Measurements from ENCODE around the gene MIF4GD.
"Not testable (repeated sequence)": the region's sequence is repeated elsewhere in the genome, so short reads cannot be mapped to it uniquely, and the experiment has no call there.

MIF4GD gene

DNA sequence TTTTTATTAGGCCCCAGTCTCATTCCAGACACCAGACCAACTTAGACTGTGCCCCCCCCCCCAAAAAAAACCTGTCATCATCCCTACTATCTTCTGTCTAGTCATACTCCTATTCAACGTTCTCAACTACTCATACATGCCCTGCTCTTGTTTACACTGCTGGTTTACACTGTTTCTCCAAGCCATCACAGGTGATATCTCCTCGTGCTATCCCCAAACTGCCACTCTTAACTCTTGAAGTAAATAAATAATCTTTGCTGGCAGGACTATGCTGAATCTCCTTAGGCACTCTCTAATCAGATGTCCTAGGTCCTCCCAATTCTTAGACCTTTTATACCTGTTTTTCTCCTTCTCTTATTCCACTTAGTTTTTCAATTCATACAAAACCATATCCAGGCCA lies 13.8 kb downstream of the MIF4GD start:
- not testable (repeated sequence) for DNase-seq

DNA sequence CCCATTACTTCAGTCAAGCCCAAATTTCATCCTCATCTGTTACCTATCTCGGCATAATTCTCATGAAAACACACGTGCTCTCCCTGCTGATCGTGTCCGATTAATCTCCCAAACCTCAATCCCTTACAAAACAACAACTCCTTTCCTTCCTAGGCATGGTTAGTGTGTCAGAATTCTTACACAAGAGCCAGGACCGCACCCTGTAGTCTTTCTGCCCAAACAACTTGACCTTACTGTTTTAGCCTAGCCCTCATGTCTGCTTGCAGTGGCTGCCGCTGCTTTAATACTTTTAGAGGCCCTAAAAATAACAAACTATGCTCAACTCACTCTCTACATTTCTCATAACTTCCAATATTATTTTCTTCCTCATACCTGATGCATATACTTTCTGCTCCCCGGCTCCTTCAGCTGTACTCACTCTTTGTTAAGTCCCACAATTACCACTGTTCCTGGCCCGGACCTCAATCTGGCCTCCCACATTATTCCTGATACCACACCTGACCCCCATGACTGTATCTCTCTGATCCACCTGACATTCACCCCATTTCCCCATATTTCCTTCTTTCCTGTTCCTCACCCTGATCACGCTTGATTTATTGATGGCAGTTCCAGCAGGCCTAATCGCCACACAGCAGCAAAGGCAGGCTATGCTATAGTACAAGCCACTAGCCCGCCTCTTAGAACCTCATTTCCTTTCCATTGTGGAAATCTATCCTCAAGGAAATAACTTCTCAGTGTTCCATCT lies 14.9 kb downstream of the MIF4GD start:
- not testable (repeated sequence) for DNase-seq

DNA sequence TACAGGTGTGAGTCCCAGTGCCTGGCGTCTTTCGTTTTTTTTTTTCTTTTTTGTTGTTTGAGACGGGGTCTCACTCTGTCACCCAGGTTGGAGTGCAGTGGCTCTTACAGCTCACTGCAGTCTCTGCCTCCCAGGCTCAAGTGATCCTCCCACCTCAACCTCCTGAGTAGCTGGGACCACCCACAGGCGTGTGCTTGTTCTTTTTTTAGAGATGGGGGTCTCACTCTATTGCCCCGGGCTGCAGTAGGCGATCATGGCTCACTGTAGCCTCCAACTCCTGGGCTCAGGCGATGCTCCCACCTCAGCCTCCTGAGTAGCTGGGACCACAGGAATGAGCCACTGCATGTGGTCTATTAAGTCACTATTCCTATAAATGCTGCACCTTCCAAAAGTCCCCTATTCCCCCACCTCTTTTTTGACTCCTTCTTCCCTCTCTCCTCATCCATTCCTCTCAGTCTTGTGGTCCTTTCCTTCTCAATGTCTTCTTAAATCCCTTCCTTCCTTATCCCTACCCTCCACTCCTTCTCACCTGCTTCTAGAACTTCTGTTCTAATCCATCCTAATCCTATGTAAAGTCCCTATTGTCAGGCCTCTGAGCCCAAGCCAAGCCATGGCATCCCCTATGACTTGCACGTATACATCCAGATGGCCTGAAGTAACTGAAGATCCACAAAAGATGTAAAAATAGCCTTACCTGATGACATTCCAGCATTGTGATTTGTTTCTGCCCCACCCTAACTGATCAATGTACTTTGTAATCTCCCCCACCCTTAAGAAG lies 18.8 kb downstream of the MIF4GD start:
- no peak for DNase-seq

DNA sequence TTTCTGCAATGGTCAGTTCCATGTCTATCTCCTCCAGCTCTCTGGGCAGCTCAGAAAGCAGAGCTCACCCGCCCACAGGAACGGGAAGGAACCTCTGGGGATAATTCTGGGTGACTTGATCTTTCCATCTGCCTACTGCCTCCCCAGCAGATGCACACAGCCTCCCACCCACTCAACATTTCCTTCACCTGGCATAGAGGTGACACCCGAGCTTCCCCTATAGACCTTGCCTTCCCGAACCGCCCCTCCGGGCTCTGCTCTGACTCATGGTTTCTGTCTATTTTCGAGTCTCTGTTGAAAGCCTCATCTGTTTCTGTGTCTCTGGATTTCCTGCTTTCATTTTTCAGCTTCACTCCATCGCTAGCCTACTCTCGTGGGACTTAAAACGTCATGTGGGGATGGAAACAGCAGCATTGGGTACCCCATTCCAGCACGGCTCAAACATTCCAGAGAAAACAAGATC lies 21.0 kb downstream of the MIF4GD start:
- DNase-seq: peak; percentile 27 to 48 (median 36)

DNA sequence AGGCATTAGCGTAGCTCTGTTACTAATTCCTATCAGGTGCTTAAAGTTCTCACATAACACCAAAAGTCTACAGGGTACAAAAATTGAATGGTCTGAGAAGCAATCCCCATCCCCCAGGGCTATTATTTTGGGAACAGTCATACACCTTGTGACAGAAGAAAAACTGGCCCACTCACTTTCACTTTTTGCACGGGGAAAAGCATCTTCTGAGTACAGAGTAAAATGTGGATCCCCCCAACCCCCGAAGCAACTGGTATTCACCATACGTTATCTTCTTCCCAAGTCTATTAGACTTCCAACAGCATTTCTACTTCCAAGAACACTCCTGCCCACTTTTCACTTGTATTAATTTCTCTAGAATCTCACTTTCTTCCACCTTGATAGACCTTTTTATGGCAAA lies 21.5 kb downstream of the MIF4GD start:
- DNase-seq: no peak

DNA sequence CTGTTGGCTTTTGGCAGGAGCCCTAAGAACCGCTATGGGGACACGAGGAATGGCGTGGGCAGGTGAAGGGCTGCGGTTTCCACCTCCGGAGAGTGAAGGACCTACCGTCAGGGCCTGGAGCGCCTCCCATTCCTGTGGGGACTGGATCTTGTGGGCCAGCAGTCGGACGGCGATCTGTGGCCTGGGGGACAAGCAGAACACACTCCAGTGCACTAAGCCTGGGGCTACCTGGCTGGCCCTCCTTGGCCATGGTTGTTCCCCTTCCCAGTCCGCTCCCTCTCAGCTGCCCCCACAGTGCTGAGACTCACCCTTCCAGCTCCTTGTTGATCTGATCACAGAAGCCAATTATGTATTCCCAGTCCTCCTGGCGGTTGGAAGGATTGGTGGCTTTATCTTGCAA lies 24.6 kb downstream of the MIF4GD start:
- DNase-seq: no peak

DNA sequence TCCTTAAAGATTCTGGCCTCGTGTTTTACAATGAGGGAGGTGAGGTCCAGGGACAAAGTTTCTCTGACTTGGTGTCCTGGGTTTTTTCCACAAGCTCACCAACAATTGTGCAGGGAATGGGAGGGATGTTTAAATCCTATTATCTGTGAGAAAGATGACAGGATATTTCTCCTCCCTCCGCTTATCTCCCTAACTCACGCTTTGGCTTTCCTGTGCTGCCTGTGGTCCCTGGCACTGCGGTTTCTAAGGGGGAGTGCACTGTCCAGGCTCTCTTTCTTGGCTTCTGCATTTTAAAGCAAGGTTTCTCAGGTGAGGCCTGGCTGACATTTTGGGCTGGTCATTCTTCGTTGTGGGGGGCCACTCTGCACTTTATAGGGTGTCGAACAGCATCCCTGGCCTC lies 26.0 kb downstream of the MIF4GD start:
- DNase-seq: no peak

DNA sequence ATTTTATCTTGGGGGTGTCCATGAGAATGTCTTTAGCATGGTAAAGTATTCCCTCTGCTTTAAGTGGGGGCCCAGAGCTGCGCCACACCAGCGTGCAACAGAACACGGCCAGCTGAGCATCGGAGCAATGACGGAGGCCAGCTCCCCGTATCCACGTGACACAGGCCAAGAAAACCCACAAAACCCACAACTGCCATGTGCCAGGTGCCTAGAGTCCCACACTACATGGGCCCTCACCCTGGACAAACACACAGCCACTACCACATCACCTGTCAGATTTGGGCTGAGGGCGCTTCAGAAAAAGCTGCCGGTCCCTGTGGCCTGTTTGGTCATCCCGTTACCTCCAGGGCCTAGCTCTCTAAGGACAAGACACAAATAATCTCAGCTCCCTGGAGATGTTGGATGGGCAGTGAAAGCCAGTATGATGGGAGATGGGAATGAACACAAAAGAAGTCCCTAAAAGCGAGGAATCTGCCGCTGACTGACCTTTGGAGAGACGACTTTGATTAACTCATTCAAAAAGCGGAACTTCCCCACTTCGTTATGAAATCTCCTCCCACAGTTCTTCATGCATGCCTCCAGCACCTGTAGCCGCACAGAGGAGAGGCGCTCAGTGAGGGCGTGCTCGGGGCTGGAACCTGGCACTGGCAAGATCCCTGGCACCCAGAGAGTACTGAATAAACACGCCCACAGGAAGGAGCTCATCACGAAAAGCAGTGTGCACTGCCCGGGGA lies 26.7 kb downstream of the MIF4GD start:
- no peak for DNase-seq

DNA sequence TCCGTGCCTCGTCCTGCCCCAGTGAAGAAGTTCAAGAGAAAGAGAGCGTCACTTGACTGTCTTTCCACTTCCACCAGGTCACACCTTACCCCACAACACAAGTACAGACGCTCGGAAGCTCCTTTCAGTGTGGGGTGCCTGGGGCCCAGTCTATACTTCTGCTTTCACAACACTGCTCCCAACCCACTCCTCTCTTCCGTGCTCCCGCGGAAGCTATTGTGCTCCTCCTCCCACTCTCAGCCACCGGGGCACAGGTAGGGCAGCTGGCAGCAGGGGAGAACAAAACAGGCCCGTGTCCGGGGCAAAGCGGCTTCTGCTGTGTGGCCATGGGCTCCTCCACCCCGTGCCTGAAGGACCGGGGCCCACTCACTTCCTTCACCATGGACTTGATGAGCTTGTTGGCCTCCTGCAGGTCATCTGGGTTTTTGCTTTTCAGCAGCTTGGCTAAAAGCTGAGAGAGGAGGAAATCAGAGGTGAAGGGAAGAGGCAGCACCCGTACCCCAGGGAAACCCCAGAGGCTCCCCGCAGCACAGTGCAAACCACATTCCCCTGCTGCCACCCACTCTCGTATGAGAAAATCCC lies 28.5 kb downstream of the MIF4GD start:
- no peak for DNase-seq

DNA sequence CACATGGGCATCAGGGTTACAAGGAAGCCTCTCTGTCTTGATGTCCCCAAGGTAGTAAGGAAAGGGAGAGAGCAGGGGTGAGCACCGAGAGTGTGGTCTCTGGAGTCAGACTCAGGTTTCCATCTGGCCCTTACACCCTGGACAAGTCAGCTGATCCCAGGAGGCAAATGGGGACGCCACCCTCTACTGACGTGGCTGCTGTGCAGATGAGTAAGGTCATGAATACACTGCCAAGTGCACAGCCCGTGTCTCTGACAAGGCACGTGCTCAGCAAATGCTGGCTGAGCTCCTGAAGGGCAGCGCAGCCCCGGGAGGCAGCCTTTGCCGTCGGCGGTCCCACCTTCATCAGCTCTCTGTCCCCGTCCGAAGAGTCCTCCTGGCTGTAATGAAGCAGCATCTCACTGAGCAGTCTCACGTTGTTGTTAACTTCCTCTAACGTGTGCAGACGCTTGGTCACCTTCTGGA lies 29.0 kb downstream of the MIF4GD start:
- DNase-seq: no peak

DNA sequence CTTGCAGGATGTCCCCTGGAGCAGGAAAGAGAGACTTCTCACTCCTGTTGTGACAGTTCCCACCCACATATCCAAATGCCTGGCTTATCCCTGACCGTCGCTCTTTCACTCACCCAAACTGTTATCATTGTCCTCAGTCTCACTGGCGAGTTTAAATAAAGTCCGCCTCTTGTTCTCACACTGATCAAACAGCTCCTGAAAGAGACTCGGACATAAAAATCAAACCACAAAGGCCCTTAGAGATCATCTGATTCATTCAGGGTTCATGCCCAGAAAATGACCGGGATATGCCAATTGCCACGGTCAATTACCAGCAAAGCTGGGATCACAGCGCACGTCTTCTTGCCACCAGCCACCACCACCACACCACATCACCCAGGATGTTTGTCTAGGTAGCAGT lies 29.5 kb downstream of the MIF4GD start:
- DNase-seq: no peak

DNA sequence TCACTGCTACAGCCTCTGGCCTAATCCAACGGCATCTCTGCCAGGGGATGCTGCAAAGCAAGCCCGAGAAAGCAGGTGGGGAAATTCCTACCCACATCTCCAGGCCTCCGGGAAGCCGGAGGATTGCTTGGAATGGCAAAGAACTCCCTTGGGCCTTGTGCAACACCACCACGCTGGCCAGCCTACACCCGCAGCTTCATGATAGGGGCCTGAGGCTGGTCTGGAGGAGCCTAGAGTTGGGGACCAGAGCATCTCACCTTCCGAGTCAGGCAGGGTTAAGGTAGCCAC lies 29.9 kb downstream of the MIF4GD start:
- no peak for DNase-seq

DNA sequence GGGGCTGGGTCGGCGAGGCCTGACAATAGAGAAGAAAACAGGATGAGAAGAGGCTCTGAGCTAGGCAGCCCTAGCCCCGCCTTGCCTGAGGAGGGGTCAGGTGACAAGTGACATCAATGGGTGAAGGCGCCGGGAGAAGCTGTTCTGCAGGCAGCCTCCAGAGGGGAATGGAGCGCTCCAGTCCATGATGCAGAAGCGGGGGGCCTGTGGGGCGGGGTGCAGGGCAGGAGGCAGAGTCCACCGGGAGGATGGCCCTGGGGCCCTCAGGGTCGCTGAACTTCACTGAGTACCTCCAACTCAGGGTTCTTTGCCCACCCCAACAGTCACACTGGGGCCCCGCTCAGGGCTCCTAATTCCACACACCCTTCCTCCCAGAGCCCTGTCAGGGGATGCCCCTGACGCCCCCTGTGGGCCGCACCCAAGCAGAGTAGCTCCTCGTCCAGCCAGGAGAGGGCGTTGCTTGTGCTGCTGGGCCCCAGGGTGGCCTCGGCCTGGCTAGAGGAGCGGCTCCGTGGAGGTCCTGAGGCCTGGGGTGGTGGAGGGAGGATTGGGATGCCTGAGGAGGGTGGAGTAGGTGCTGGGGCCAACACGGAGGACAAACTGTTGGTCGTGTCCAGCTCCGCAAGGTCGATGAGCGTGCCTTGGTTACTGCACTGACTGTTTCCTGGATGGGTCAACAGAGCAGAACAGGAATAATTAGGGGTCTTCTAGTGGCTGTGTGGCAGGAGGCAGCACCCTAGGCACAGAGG lies 30.5 kb downstream of the MIF4GD start:
- peak in 1 of 4 experiments; percentile 18 for DNase-seq

DNA sequence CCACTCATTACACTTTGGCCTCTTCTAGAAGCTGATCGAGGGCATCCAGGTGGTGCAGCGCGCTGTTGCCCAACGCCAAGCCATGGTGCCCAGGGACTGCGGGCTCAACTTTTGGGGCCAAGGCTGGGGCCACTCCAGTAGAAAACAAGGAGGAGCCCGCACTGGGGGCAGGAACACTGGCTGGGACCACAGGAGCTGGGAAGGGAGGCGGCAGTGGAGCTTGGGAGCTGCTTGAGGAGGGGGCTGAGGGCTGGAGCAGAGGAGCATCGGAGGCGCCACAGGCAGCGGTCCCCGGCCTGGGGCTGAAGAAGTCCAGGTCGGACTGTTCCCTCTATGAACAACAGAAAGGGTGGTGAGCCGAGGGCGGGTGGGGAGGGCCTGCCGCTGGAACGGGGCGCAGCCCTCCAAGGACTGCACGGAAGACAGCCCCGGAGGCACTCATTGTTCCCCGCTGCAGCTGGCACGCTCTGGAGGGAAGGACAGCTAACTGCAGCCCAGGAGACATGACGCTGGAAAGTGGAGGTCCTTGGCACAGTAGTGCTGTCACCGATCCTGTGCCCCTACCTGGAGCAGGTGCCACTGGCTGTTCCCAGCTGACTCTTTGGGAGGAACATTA lies 31.1 kb downstream of the MIF4GD start:
- no peak for DNase-seq

DNA sequence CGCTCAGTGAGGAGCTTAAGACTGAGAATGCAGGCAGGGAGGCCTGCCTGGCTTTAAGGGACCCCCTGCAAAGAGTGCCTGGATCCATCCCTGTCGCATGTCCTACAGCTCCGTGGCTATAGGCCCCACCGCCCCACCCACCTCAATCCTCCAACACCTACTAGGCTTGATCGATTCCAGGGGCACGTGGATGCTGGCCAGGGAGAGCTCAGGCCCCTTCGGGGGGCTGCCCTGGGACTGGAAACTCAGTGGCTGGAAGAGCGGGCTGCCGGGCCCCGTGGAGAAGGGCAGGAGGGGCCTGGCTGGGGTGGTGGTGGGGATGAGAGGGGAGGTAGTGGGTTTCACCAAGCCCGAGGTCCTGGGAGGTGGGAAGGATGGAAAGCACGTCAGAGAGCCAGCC lies 31.8 kb downstream of the MIF4GD start:
- no peak for DNase-seq

DNA sequence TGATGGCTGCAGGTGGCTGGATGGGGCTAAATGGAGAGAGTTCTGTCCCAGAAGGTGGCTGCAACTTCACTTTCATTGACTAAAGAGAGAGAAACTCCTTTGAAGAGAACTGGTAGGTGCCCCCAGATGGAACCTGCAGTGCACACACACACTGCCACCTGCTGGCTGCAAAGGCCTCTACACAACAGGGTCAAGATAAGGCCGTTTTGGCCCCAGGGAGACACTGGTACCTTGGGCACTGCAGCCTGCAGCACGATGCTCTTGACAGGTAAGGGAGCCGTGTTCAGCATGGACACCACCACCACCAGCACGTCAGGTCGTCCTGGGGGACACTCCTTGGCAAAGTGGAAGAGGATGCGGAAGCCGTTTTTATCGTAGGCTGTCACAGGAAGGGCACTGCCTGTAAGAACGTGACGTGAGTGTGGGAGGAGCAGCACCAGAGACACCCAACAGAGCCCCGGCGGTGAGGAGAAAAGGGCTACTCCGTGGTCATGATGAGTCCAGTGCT lies 32.3 kb downstream of the MIF4GD start:
- DNase-seq: peak; percentile 19 to 40 (median 36)

DNA sequence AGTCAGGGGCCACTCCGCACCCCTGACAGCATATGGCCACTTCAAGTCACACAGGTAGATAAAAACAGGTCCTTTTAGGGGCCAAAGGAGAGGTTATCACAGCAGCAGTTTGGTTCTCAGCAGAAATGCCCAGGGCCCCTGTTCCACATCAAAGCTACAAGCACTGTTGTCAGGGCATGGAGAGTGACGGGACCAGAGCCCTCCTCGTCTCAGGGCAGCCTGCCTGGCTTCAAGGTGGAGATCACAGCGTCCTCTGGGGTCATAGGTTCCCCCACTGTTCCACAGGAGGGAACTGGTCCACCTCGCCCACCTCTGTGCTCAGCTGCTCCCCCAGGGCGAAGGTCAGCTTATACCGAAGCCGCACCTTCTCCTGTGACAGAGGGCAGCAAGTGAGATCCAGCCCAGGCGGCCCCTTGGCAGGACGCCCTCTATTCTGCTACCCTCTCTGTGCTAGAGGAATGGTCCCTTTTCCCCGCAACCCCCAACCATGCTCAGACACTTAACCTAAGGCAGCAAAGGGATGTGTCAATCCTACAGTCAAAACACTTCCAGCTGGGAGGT lies 32.9 kb downstream of the MIF4GD start:
- DNase-seq: no peak

DNA sequence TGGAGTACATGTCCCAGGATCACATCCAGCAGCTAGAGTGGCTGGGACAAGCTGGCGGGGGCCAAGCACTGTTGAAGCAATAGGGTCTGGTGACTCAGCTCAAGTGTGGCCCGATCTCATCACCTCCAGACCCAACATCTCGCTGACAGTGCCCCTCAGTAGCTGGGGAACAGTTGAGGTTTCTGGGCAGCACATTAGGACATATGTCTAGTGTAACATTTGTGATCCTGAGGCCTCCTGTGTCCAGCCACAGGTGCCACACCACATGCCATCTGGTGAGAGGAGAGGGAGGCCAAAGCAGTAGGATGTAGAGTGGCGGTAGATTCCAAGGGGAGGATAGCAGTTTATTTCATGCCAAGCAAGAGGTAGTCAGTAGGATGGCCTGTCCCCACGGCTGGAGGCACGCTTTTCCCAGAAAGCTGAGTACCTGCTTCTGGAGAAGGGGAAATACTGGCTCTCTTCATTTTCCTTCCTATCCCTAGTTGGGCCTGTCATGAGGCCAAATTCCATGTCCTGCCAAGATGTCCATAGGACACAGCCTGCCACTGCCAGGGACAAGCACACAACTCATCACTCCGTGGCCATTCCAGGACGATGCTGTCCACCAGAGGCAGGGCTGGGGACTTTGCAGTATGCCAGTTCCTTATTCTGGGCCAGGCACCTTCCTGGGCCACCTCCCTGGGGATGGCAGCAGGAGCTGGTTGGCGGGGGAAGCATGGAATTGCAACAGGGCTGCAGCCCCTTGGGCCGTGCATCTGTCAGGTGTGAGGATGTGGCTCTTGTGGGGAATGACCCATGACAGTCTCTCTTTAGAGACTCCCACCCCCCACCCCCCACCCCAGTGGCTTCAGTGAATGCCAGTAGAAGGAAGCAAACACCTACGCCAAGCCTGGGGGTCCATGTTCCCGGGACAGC lies 33.7 kb downstream of the MIF4GD start:
- DNase-seq: no peak

DNA sequence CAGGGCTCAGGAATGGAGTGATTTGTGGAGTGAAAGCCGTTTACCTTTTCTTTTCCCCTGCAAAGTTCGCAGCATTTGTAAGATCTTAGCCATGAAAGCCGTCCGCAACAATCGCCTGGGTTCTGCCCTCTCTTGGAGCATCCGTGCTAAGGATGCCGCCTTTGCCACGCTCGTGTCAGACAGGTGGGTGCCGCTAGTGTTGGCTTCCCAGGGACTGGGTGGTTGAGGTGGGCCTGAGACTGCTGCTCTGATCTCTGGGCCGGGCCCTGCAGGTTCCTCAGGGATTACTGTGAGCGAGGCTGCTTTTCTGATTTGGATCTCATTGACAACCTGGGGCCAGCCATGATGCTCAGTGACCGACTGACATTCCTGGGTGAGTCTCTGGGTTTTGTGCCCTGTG lies 38.2 kb downstream of the MIF4GD start:
- DNase-seq: no peak

DNA sequence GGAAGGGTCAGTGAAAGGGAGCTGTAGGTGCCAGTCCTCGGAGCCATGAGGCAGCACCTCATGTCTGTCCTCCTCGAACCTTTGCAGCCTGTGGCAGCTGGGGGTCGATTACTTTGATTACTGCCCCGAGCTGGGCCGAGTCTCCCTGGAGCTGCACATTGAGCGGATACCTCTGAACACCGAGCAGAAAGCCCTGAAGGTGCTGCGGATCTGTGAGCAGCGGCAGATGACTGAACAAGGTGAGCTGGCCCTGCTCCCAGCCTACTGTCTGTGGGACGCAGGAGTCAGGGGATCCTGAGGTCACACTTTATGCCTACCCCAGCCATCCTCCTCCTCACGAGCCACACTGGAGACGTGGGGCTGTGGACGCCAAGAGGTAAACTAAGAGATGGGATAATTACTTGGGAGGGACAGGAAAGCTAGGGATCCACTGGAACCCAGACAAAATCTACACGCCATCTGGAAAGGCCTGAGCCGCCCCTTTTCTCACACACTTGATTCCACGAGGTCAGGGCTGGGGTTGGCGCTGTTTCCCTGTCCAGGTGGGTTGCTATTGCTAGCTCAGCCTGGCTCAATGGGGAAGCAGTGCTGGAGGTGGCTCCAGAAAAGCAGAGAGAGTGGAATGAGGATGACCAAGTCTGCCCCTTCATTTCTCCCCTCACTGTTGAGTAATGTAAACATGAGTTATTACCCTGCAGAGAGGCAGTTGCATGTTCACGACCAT lies 39.1 kb downstream of the MIF4GD start:
- no peak for DNase-seq
